Neural progenitor cell (in vitro differentiated cells): Measurements from ENCODE around the gene MAGI1.

ENCODE experiments used
- CTCF ChIP-seq: fragments of 200-600 bp; sonication (generic); IDR thresholded peaks from 2 replicates; pipeline ENCODE4 v1.5.1; 2017; ENCODE audit warnings: antibody characterized with exemption, mild to moderate bottlenecking
- EZH2 ChIP-seq: fragments of 200-600 bp; sonication (generic); IDR thresholded peaks from 2 replicates; pipeline ENCODE4 v1.6.1; 2017; ENCODE audit warnings: antibody characterized with exemption, mild to moderate bottlenecking, moderate library complexity

GRCh38 chr3:65675011-65675410 is 363.7 kb downstream of the MAGI1 start:
- TF ChIP-seq CTCF, result no peak
- no peak for TF ChIP-seq EZH2
